Astrocyte (in vitro differentiated cells and primary cell): ENCODE measurements around the gene TET1.

Experiments used
- EZH2 ChIP-seq: IDR thresholded peaks from 2 replicates; pipeline ENCODE4 v1.6.1; 2012; ENCODE audit warnings: mild to moderate bottlenecking, low read length, inconsistent platforms; ENCODE audit not compliant: insufficient read depth
- TF ChIP-seq, protein P1 (sequence below): IDR thresholded peaks from 2 replicates; pipeline ENCODE4 v1.5.1; 2011; ENCODE audit warnings: low read depth, mild to moderate bottlenecking, inconsistent platforms, low read length, moderate library complexity; ENCODE audit not compliant: insufficient read depth

DNA sequence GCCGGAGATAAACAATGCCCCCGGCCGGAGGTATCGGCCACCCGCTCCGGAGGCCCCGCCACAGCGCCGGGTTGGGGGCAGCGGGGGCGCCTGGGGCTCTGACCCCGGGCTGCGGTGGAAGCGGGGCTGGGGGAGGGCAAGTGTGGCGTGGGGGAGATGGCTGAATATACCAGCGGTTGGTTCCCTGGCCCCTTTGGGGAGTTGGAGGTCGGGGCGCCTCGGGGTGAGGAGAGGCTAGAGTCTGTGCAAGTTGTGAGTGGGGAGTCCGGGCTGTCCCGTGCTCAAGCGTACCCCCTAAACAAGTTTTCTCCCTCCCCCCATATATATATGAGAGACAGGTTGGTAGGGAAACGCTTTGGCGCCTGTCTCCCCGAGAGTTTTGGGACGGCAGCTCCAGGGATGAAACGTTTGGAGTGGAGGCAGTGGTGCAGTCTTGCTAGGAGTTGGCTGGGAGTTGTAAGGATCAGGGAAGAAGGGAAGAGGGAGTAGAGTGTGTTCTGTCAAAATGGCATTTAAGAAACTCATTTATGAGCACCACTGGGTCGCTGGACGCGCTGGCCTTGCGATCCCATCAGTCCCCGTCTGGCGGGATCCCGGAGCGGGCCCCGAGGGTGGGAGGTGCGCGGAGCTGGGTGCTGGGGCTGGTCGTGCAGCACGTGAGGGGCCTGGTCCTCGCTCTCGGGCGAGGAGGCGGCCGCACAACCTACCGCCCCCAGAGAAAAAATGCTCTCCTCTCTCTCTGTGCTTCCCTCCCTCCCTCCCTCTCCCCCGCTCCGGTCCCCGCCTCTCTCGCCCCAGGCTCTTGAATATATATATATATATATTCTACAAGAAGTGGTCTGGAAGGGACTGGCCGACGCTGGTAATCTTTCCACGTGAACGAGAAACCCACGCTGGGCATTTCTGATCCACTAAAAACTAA, 1.1 kb downstream of the TET1 start:
- TF ChIP-seq, protein P1, sequence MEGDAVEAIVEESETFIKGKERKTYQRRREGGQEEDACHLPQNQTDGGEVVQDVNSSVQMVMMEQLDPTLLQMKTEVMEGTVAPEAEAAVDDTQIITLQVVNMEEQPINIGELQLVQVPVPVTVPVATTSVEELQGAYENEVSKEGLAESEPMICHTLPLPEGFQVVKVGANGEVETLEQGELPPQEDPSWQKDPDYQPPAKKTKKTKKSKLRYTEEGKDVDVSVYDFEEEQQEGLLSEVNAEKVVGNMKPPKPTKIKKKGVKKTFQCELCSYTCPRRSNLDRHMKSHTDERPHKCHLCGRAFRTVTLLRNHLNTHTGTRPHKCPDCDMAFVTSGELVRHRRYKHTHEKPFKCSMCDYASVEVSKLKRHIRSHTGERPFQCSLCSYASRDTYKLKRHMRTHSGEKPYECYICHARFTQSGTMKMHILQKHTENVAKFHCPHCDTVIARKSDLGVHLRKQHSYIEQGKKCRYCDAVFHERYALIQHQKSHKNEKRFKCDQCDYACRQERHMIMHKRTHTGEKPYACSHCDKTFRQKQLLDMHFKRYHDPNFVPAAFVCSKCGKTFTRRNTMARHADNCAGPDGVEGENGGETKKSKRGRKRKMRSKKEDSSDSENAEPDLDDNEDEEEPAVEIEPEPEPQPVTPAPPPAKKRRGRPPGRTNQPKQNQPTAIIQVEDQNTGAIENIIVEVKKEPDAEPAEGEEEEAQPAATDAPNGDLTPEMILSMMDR = no peak
- no peak for TF ChIP-seq EZH2
